ENCODE results near the gene MOB2. TPM values are rescaled to one million over a fixed set of nuclear protein-coding genes. Genes with fewer than 3 reads are reported as not detected.
A peak's percentile ranks its signal among the peaks of the same experiment; 100 is the strongest.
"Not testable (repeated sequence)": the region's sequence is repeated elsewhere in the genome, so short reads cannot be mapped to it uniquely, and the experiment has no call there.

Gene MOB2
- total RNA-seq, 1 experiment from 2014 or later, result 19.9 TPM

DNA sequence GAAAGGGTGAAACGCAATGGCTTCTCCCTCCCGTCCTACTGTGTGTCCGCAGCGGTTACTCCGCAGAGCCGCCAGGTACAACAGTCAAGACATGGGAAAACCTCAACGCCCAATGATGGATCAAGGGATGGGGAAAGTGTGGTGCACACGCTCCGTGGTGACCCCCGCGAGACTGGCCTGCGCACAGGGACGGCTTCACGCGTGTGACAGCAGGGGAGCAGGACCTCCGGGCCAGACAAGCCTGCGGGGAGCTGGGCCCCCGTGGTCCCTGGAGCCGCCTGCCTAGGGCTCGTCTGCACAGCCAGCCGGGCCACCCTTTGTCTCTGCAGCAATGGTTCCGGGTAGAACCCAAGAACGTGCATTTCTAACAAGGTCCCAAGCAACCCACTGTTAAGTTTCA, 31.7 kb upstream of the MOB2 start:
- DNase-seq (ENCODE audit: low read depth), result no peak

DNA sequence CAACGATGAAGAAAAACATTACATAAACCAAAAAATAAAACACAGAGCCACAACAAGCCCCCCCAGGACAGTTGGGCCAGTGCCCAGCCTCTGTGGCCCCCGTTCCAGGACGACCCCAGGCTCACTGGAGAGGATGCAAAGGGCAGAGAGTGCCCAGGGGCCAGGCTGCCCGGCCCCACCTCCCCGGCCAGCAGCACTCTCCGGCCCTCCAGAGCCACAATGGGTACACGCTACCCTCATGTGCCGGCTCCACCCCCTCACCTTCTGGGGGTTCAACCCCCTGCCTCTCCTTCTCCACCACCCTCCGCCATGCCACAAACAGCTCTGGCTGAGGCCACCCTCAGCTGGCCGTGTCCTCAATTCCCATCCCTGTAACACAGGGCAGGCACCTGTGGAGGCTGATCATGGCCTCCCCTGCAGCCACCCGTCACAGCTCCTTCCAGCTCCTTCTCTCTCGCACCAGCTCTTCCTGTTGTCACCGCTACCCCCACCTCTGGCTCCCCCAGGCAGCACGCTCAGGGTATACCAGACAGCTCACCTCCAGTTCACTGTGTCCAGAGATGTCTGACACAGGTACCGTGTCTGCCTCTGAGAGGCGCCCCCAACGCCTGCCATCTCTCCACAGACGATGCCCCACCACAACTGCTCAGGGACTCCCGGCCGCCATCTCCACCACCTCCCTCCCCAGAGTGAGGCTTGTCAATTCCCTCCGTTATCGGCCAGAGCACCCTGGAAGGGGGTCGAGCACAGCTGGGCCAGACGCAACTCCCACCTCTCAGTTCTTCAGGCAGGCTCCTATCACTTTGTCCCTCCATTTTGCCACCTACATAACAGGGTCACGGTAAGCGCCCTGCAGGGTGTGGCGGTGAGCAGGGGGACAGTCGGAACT, 30.8 kb upstream of the MOB2 start:
- DNase-seq (ENCODE audit: low read depth), result no peak

DNA sequence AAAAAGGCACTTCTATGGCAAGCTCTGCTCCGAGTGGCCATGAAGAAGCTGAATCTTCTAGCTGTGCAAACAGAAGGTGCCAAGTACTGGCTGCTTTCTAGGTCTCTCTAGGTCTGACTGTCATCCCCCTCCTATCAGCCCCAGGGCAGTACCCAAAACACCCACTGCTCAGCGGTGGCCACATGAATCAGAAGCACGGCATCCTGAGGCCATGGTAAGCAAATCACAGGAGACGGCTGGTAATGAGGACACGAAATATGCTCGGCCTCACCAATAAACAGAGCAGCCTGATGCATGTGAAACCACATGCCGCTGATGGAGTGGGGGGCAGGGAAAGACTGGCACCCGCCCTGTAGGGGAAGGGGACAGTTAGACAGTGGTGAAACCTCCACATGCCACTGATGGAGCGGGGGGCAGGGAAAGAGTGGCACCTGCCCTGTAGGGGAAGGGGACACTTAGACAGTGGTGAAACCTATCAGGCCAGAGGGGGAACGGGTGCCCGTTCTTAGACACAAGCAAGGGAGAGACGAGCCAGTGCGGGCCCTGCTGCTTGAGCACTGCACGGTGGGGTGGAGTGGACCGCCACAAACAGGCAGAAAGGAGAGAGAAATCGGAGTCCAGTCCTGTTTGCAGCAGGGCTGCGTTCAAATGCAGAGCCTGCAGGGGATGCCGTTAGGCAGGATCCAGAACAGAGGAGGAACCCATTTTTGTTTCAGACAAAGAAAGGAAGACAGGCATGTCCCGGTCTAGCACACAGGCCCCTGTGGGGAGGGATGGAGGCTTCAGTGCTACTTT, 29.9 kb upstream of the MOB2 start:
- DNase-seq (ENCODE audit: low read depth), result no peak

DNA sequence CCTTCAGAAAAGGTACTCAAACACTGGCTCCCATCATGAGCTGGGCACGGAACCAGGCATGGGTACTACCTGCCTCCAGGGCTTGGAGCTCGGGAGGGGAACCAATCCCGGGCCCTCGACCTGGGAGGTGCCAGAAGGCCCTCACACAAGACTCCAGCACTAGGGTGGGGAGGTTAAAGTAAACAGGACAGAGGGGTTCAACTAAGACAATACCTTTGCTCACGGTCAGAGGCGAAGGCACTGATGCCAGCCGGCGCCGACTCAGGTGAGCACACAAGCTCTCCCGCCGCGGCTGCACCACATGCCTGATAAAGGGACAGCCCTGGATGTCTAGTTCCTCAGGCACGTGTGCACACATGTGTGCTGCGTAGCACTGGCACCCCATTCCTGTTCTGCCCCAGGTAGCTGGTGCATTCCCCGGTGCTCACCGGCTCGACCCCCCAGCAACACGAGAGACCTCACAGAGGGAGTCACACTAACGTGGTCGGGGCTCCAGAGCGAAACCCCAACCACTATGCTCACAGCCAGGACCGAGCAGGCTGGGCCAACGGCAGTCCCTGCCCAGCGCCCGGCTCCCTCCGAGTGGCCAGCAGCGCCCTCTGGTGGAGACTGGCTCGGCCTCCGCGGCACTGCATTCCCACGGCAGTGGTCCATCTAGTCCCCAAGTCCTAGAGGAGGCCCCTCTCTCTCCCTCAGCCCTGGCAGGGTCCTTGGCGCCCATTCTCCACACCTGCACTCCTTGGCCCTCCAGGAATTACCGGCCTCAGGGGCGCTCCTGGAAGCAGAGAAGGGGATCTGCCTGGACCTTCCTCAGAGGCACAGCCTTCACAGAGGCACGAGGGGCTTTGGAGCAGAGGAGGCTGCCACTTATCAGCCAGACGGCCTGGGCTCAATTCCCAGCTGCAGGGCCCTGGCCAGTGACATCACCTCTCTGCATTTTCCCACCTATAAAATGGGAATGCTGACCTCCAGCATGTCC, 28.8 kb upstream of the MOB2 start:
- DNase-seq (ENCODE audit: low read depth), result peak; percentile 21

DNA sequence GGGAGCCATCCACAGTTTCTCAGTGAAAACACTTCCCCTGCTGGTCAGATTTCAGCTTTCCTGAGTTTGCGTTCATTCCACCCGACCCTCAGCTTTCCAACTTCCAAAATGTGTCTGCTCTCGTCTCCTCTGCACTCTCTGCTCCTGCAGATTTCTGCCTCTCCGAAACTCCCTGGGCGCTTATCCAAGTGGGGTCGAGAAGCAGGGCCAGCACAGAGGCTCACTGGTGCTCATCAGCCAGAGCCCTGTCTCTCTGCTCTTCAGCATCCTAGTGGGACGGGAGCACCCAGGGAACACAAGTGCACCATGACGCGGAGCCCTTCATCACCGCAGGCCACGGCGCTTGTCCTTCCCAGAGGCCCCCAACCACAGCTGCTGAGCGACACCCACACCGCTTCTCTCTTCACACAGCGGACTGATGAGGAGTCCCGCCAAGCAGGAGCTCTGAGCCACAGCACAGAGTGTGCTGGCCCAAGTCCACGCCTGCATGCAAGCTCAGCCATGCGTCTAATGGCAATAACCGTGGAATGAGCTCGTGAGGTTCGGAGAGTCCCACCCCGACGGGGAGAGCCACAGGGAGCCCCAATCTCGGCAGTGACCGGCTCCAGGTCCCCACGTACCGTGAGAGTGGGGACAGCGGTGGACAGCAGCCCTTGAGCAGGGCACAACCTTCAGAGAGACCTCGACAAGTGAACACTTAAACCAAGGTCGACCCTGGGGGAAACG, 27.9 kb upstream of the MOB2 start:
- no peak for DNase-seq (ENCODE audit: low read depth)

DNA sequence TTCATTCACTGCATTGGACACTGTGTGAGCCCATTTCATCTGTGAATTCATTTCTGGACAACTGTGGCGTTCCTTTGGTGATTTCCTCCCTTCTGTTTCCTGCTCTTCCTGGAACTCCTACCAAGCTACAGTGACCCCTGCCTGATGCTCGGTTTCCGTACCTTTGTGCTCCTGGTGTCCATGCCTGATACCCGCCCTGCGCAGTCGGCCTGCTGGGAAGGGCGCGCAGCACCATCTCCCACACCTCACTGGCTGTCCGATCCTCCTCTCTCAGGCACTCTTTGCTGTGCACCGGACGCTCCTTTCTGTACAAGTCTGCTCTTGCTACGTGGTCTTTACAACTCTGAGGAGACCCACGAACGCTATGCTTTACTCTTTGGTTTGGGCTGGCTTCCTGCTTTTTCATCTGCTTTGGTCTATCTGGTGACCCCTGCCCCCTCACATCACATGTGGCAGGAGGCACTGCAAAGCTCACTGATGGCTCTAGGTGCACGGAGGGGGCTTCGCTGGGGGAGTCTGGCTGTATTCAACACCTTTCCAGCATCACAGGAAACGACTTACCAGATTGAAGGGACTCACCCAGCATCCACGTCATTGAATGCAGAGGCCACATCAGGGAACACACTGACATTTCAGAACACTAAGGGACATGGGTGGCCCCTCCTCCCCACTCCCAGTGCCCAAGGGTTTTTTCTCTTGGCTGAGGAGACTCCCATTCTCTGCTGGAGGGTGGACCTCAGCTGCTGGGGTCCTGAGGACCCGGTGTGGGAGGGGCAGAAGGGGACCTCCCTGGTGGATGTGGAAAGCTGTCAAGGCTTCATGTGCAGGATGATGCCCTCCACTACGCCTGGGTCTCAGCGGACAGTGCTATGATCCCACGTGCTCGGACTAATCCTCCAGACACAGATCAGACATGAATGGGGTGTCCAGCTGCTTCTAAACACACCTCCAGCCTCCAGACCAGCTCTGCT, 27.0 kb upstream of the MOB2 start:
- DNase-seq (ENCODE audit: low read depth), result no peak

DNA sequence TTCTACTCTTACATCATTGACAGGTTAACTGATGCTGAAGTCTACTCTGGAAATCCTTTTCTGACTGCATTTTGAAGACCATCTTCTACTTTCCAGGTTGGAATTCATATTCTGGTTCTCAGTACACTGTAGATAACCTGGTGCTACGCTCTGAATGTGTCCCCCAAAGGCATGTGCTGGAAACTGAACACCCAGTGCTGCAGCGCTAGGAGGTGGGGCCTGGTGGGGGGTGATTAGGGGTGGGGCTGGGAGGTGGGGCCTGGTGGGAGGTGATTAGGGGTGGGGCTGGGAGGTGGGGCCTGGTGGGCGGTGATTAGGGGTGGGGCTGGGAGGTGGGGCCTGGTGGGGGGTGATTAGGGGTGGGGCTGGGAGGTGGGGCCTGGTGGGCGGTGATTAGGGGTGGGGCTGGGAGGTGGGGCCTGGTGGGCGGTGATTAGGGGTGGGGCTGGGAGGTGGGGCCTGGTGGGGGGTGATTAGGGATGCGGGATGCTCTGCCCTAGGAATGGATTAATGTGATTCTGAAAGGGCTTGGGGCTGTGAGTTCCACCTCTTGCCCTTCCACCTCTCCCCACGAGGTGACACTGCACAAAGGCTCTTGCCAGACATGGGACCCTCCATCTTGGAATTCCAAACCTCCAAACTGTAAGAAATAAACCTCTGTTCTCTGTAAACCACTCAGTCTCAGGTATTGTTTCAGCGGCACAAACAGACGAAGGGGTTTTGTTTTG, 26.1 kb upstream of the MOB2 start:
- not testable (repeated sequence) for DNase-seq (ENCODE audit: low read depth)

DNA sequence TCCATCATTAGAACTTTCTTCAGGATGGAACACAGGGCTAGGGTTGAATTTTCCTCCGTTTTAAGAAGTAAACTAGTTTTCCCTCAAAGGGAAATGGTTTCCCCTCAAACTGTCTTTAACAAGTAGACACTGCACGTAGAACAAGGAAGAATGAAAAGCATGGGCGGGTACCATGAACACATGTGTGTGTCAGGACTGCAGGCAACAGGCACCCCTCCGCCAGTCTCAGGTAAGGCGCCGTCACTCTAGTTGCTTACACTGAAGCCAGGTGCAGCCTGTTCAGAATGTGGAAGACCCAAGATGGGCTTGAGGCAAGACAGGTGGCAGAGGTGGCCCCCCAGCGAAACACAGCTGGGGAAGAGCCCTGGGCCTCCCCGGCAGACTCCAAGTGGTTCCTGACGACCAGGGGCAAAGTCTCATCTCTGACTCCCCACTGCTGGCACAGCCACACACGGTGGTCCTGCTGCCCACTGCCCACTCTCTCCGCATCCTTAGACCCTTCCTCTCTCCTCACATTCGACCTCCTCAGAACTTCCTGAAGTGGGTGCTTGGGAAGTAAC, 25.4 kb upstream of the MOB2 start:
- no peak for DNase-seq (ENCODE audit: low read depth)

DNA sequence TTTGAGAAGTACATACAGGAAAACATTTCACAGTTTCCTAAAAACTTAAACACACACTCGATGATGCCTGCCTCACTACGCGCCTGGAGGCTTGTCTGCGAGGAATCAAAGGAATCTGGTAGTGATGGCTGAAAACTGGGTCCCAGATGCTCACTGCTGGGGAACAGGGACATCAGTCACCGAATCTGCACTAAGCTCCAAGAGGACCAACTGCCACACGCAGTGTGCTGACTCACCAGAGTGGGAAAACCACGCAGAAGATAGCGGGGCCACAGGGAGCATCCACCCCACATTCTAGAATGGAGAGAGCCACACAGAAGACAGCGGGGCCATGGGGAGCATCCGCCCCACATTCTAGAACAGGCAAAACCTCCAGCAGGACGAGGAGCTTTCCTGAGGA, 24.3 kb upstream of the MOB2 start:
- no peak for DNase-seq (ENCODE audit: low read depth)

DNA sequence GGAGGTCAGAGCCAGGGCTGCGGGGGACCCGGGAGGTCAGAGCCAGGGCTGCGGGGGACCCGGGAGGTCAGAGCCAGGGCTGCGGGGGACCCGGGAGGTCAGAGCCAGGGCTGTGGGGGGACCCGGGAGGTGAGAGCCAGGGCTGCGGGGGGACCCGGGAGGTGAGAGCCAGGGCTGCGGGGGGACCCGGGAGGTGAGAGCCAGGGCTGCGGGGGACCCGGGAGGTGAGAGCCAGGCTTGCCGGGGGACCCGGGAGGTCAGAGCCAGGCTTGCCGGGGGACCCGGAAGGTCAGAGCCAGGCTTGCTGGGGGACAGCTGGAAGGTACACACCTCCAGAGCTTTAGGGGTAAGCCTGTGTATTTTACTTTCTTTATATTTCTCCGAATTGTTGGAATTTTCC, 23.8 kb upstream of the MOB2 start:
- DNase-seq (ENCODE audit: low read depth), result not testable (repeated sequence)

DNA sequence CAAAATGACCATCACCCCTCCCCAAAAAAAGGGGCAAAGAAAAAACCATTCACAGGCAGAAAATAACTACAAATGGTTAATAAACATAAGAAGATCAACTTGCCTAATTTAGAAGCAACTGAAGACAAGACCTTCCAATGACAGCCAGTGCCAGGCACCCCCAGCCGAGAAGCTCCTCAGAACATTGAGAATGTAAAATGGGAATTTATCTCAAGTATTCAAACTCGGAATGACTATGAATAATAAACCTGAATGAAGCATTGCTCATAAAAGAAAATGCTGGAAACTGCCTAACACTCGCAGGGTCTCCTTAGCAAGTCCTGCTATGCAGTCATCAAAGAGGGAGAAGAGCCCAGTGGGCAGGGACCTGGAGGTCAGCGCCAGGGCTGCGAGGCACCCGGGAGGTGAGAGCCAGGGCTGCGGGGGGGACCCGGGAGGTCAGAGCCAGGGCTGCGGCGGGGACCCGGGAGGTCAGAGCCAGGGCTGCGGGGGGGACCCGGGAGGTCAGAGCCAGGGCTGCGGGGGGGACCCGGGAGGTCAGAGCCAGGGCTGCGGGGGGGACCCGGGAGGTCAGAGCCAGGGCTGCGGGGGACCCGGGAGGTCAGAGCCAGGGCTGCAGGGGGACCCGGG, 23.2 kb upstream of the MOB2 start:
- no peak for DNase-seq (ENCODE audit: low read depth)

DNA sequence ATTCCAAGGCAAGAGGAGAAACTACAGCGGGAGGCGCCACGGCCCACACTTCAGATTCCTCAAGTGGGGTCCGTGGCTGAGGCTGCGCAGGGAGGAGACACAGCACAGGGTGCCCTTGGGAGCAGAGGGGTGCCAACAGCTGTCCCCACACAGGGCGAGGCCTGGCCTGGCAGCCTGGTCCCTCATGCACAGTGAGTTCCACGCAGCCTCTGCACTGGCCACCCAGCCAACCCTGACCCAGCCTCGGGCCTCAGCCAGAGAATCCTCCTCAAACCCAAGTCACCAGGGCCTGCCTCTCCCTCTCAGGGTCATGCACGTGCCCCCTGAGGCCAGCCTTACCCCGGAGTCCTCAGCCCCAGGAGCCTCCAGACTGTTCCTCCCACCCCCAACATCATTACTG, 22.4 kb upstream of the MOB2 start:
- no peak for DNase-seq (ENCODE audit: low read depth)

DNA sequence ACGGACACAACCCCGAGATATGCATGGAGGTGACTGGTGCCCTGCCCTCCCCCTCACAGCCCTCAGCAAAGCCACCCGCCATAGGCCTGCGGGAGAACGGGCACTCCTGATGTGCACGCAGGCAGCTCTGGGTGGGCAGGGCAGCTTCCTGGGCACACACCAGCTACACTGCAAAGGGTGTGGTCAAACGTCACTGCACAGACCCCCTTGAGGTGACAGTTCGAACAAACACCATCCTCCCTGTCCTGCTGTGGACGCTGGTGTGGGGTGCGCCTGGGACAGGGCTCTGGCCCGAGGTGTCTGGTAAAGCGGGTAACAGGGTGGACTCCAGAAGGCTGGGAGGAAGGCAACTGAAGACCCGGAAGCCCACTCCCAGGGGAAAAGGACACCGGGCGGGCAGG, 21.9 kb upstream of the MOB2 start:
- DNase-seq (ENCODE audit: low read depth), result no peak

DNA sequence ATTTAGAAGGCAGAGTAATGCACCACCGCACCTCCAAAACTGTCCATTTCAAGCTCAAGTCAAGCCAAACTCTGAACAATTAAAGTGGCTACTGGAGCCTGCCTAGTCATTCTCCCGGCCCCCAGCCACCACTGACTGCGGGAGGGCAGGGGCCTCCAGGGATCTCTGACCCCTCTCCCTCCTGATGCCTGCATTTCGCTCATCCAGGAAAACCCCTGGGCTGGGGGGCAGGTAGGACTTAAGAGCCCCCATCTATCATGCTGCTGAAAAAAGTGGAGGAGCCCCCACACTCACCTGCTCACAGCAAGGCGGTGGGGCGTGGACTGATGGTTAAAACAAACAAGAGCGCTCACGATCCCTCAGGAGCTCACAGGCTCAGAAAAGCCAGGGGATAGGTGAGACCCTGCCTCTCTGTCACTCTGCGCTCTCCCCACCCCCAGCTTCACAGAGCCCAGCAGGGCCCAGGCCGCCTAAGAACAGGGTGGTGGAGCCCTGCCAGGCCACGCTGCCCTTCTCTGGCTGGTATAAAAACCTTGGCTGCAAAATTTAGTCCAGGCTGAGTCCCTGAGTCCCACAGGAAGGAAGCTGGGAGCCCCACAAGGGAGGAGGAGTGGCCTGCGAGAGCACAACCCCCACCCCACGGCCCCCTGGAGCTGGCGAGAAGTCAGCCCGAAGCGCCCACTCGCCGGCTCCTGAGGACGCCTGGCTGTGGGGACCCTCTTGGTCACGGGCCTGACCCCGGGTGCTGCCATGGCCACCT, 21.0 kb upstream of the MOB2 start:
- no peak for DNase-seq (ENCODE audit: low read depth)

DNA sequence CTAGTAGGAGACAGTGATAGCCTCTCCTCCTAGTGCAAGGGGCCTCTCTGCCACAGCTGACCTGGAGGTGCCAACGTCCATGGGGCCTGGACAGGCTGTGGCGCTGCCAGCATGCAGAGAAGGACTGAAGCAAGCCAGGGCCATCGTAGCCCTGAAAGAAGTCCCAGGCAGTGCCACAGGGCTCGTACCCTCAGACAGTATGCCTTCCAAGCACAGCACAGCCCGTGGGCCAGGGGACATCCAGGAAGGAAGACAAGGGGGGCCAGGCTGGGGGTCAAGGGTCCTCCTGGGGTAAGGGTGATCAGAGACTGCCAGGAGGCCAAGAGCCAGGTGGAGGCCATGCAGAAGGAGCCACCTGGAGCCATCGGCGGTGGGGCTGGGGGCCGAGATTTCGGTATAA, 20.4 kb upstream of the MOB2 start:
- DNase-seq (ENCODE audit: low read depth), result no peak

DNA sequence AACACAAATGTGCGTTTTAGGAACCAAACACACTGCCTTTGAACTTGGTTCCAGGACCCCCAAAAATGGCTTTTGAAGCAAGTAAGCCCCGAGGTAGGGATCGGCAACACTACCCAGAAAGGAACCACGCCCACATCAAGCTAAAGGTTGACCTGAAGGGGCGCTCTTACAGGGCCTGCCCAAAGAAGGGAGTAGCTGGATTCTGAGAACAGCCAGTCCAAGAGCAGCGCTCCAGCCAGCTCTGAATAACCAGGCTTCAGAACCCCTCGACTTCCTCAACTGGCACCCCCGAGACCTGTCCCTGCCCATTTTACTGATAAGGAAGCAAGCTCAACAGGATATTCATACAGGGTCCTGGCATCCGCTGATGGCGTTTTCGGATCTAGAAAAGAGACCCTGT, 18.9 kb upstream of the MOB2 start:
- DNase-seq (ENCODE audit: low read depth), result no peak

DNA sequence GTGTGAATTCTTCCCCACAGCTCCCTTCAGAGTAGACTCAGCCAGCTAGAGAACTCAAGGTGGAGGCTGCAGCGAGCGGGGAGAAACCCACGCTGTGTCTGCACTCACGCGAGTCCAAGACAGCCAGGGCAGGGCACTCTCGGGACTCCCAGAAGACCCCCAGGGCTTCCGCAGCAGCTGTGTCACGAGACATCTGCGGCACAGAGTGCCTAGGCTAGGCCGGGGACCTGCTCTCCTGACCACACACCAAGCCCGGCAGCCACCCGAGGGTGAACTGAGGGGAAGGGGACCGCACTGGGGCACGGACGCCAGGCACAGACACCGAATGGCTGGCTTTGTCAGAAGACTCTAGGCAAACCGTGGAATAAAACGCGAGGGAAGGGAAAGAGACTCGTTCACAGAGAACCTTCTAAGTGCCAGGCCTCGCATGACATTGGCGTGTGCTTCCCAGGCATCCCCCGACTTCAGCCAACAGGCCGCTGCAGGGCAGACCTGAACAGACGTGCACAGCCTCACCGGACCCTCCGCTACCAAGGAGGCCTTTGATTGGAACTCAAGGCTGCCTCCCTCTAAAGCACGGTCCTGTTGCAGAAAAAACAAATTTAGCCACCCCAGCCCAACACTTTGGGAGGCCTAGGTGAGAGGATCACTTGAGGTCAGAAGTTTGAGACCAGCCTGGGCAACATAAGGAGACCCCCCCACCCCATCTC, 18.2 kb upstream of the MOB2 start:
- DNase-seq (ENCODE audit: low read depth), result no peak

Data from LHCN-M2 (cell line).